Mesodermal cell (in vitro differentiated cells): ENCODE results near the gene LY6G6C.

Experiments
- H3K27ac ChIP-seq: 2 replicates; pipeline ENCODE4 v1.7.0; 2013; ENCODE audit warnings: mild to moderate bottlenecking, low read depth, low read length, moderate library complexity; ENCODE audit not compliant: severe bottlenecking
- H3K36me3 ChIP-seq: 2 replicates; pipeline ENCODE4 v1.7.1; 2013; ENCODE audit warnings: mild to moderate bottlenecking, low read length, moderate library complexity; ENCODE audit not compliant: control insufficient read depth, insufficient read depth
- H3K4me1 ChIP-seq: one replicate; pipeline ENCODE4 v1.7.1; 2013; ENCODE audit warnings: mild to moderate bottlenecking, low read length; ENCODE audit not compliant: insufficient read depth, control insufficient read depth, poor library complexity, severe bottlenecking
- H3K4me3 ChIP-seq: 2 replicates; pipeline ENCODE4 v1.7.0; 2013; ENCODE audit warnings: low read length, control low read depth, mild to moderate bottlenecking; ENCODE audit not compliant: insufficient read depth, poor library complexity, severe bottlenecking; ENCODE audit errors: extremely low read depth
- H3K9me3 ChIP-seq: 2 replicates; pipeline ENCODE4 v1.7.1; 2013; ENCODE audit warnings: mild to moderate bottlenecking, low read length, moderate library complexity; ENCODE audit not compliant: control insufficient read depth
- WGBS, 2 experiments: methylation state at CpG; one replicate each; pipeline ENCODE4 v1.1.5; 2013; ENCODE audit warnings: missing lambda C conversion rate in 2 of 2; ENCODE audit not compliant: insufficient coverage in 2 of 2; 5-methylcytosine and 5-hydroxymethylcytosine counted together

Gene LY6G6C

DNA sequence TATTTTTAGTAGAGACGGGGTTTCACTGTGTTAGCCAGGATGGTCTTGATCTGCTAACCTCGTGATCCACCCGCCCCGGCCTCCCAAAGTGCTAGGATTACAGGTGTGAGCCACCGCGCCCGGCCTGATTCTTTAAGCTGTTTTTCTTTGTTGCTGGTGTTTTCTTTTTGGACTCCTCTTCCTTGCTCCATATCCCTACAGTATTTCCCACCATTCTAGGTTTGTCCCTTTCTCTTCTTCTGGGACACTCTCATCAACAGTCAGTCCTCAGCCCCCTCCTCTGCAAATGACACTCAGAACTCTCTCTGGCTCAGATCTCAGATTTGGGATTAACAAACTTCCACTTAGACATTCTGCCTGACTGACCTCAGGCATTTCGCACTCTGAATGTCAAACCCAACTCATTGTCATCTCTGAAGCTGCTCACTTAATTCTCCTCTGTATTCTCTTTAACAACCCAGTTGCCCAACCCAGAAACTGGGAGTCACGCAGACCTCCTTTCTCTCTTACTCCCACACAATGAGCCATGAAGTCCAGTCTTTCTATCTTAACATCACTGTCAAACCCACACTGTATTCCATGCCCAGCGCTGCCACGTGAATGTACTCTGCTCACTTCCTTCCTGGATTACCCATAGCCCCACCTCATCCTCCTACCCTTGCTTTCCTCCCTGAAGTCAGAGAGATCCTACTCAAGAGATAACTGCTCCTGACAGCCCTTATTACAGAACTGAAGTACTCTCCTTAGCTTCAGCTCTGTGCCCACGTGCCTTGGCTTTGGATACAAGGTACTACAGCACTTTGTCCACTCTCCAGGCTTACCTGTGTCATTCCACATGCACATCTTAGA, 4.2 kb upstream of the LY6G6C start:
- H3K4me1 ChIP-seq, result peaks cover 6% of the 10 kb centered on the region
- 92 to 94% methylated on average over 8 to 12 of the region's 12 CpGs for WGBS, 2 experiments
- H3K36me3 ChIP-seq, result peaks cover 49% of the 10 kb centered on the region
- no peaks in the 10 kb centered on the region for H3K9me3 ChIP-seq
- H3K27ac ChIP-seq, result no peak overlapping the region
- no peak overlapping the region for H3K4me3 ChIP-seq

DNA sequence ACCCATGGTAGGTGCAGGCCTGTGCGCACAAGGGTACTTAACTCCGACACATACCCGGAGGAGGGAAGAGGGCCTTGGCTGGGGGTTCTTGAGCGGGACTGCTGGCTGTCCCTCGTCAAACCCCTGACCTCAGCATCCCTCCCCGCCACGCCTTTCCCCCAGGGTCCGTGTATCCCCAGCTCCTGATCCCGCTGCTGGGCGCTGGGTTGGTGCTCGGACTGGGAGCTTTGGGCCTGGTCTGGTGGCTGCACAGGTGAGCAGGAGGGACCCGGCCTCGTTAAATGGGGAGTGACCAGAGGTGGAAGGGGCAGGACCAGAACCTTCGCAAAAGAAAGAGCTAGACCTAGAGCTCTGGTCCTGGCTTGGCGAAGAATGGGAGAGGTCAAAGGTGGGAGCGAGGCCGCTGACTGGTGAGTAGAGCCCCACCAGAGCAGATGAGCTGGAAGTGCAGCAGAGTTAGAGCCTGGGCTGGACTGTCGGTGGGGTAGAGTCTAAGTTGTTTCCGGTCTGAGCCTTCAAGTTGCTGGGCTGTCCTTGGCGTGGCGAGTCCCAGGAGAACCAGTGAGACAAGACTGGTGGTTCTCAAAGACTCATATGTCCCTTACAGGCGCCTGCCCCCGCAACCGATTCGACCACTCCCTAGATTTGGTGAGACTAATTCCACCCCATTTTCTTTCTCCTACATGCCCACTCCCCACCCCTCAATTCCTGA, 2.6 kb upstream of the LY6G6C start:
- Histone ChIP-seq H3K4me3 (no peak overlapping the region), H3K27ac (no peak overlapping the region), H3K4me1 (peaks cover 3% of the 10 kb centered on the region), H3K36me3 (peaks cover 47% of the 10 kb centered on the region), H3K9me3 (no peaks in the 10 kb centered on the region)
- WGBS, 2 experiments, result 94 to 97% methylated on average over 23 to 24 of the region's 25 CpGs

DNA sequence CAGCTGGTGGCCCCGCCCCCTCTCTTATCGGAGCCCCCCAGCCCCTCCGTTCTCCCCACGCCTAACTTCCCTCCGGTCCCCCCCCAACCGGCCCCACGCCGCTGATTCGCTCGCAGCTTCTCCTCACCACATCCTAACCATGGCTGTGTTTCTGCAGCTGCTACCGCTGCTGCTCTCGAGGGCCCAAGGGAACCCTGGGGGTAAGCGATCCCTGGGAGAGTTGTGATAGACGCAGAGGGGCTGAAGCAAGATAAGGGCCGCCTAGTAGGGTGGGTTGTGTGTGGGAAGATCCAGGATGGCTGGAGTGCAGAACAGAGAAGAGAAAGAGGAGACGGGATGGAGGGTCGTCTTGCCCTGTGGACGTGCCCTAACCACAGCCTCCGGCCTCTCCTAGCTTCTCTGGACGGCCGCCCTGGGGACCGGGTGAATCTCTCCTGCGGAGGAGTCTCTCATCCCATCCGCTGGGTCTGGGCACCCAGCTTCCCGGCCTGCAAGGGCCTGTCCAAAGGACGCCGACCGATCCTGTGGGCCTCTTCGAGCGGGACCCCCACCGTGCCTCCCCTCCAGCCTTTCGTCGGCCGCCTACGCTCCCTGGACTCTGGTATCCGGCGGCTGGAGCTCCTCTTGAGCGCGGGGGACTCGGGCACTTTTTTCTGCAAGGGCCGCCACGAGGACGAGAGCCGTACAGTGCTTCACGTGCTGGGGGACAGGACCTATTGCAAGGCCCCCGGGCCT, 1.9 kb upstream of the LY6G6C start, which contains the start of gene MPIG6B:
TSS of gene MPIG6B (plus strand) at position 129 of the 735 bp plus-strand sequence. CDS start at position 140, 11 bp downstream.
- WGBS, 2 experiments, result 94% methylated on average over 31 to 35 of the region's 46 CpGs
- Histone ChIP-seq H3K27ac (no peak within 1 kb of the TSS), H3K9me3 (no peaks in the 10 kb centered on the region), H3K4me1 (no peaks in the 10 kb centered on the region), H3K4me3 (no peak within 1 kb of the TSS), H3K36me3 (peaks cover 42% of the 10 kb centered on the region)

DNA sequence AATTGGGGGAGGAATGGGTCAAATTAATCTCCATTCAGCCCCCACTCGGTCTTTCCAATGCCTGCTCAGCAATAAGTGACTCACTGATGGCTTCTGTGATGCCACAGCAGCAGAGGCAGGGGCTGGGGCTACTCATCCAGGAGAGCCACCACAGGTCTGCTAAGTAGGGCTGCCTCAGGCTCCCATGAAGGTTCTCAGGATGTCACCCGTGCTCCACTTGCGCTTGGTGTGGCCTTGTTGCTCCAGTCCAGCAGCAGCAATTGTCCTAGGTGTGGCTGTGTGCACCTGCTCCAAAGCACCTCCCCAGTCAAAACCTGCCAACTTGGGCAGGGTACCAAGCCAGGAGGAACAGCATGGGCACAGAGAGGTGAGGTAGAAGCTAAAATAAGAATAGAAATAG, 627 bp upstream of the LY6G6C start:
- WGBS, 2 experiments, result 83 to 87% methylated on average over 3 of the region's 3 CpGs
- Histone ChIP-seq H3K4me3 (no peak overlapping the region), H3K27ac (no peak overlapping the region), H3K9me3 (no peaks in the 10 kb centered on the region), H3K4me1 (no peaks in the 10 kb centered on the region), H3K36me3 (peaks cover 30% of the 10 kb centered on the region)

DNA sequence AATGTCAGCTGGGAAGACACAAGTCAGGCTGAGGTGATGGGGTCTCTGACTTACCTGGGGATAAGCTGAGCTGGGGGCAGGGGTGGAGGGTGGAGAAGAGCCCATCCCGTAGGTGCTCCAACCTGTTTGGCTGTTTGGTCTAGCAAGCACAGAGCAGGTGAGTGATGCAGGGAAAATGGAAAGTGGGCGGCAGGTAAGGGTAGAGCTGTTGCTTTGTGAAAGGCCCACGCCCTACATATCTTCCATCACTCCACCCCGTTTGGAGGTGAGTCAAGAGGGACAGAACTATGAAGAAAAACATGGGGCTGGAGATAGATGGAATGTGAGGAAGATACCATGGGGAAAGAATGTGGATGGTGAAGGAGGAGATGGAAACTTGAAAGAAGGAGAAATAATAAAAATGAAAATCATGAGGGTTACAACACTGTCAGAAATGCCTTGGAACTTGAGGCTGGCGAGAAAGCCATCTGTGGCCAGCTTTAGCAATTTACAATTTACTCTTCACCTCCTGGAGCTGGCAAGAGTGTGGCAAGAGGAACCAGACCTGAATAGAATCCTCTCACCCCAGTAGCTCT, 1.3 kb downstream of the LY6G6C start:
- Histone ChIP-seq H3K27ac (no peak overlapping the region), H3K36me3 (peaks cover 11% of the 10 kb centered on the region), H3K4me3 (no peak overlapping the region), H3K4me1 (no peaks in the 10 kb centered on the region), H3K9me3 (no peaks in the 10 kb centered on the region)
- 82 to 98% methylated on average over 4 to 5 of the region's 5 CpGs for WGBS, 2 experiments

DNA sequence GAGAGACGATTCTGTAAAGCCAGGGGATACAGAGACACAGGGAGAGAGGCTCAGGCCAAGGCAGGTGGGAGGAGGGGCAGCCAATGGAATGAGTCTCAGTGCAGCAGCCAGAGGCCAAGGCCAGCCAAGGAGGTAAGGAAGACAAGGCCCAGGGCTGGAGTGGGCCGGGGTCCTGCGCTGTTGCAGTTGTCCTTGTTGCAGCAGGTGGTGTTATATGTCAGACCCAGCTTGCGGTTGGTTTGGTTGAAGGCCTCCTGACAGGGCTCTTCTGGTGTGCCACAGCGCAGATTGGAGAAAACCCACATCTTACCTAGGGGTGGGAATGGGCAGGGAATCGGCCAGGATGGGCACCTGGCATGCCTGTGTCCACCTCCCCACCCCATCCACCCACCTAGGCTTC, 2.5 kb downstream of the LY6G6C start:
- WGBS, 2 experiments, result 93 to 98% methylated on average over 4 of the region's 6 CpGs
- H3K9me3 ChIP-seq, result no peaks in the 10 kb centered on the region
- peaks cover 2% of the 10 kb centered on the region for H3K36me3 ChIP-seq
- H3K4me1 ChIP-seq, result peaks cover 5% of the 10 kb centered on the region
- H3K27ac ChIP-seq, result no peak overlapping the region
- H3K4me3 ChIP-seq, result no peak overlapping the region

DNA sequence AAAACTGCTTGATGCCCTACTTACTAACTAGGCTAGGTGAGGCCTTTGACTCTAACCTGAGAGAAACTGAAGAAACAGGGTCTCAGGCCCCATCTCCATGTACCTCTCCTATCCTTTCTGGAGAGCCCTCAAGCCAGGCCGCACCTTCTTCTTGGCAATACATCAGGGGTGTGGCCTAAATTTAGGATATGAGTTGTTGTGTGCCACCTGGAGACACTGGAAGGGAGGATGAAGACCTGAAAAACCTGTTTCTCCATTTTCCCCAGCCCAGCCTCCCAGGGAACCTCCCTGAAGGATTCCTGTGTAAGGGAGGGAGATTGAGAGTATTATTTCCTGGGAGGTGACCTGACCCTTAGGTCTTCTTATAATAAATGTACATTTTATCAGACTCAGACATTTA, 3.3 kb downstream of the LY6G6C start:
- Histone ChIP-seq H3K9me3 (no peaks in the 10 kb centered on the region), H3K4me3 (no peak overlapping the region), H3K27ac (no peak overlapping the region), H3K4me1 (peaks cover 13% of the 10 kb centered on the region), H3K36me3 (peaks cover 2% of the 10 kb centered on the region)
- no CpG with 5 or more reads among the region's 1 CpG for WGBS, 2 experiments

DNA sequence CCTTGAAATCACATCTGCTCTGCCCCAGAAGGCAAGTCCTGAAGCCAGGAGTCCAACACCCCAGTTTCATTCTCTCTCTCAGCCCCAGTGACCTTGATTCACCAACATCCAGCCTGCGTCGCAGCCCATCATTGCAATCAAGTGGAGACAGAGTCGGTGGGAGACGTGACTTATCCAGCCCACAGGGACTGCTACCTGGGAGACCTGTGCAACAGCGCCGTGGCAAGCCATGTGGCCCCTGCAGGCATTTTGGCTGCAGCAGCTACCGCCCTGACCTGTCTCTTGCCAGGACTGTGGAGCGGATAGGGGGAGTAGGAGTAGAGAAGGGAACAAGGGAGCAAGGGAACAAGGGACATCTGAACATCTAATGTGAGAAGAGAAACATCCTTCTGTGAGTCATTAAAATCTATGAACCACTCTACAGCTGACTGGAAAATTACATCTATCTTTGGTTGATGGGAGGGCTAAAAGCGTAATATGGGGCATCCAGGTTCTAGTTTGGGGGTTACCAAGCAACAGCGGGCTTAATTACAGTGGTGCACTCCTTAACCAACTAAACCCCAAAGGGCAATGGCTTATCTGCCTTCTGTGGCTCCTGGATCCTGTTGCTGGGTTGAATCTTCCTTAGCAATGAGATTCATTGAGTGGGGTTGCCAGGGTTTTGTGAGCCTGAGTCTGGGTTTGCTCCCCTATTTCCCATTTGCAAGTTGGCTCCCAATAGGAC, 3.9 kb downstream of the LY6G6C start:
- Histone ChIP-seq H3K4me1 (peaks cover 17% of the 10 kb centered on the region), H3K9me3 (no peaks in the 10 kb centered on the region), H3K36me3 (no peaks in the 10 kb centered on the region), H3K27ac (no peak overlapping the region), H3K4me3 (no peak overlapping the region)
- 73 to 74% methylated on average over 6 to 9 of the region's 10 CpGs for WGBS, 2 experiments

DNA sequence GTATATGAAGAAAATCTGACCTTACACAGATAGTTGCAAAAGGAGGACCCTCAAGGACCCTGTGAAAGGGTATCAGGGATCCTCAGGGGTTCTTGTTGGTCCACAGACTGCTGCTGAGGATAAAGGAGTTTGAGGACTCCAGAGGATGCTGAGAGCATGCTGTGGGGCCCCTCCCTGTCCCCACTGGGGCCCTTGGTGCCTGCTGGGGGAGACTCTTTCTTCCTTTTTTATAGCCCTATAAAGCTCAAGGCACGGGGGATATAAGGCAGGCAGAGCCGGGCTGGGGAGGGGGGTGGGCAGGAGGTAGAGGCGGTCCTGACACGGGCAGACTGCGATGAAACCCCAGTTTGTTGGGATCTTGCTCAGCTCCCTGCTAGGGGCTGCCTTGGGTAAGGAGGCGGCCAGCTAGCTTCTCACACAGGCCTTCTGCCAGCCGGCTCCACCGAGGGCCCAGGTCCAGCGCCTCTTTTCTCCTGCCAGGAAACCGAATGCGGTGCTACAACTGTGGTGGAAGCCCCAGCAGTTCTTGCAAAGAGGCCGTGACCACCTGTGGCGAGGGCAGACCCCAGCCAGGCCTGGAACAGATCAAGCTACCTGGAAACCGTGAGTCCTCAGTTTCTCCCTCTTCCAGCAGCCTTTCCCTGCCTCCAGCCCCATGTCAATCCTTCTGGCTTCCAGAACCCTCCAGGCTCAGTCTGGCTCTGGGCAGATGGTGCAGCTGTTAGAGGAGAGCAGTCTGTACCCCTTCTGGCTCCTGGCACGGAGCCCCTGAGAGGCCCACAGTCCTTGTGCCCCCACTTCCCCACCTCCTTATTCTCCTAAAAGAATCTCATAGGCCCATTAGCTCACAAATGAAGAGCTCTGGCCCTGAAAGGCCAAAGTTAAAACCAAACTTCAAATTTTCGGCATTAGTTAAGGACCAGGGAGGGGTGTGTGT, 6.3 kb downstream of the LY6G6C start, which contains the start of gene LY6G6D:
TSS of gene LY6G6D (plus strand) at position 327 of the 937 bp plus-strand sequence. CDS start at position 335, 8 bp downstream.
- WGBS, 2 experiments, result 50 to 68% methylated on average over 13 to 14 of the region's 16 CpGs
- H3K9me3 ChIP-seq, result no peaks in the 10 kb centered on the region
- H3K4me3 ChIP-seq, result no peak within 1 kb of the TSS
- no peaks in the 10 kb centered on the region for H3K36me3 ChIP-seq
- peak within 1 kb of the TSS; percentile 72 for H3K27ac ChIP-seq
- peaks cover 21% of the 10 kb centered on the region for H3K4me1 ChIP-seq
